WTC11 (cell line): ENCODE results near the gene CTCFL. TPM values are rescaled to one million over a fixed set of nuclear protein-coding genes. Genes with fewer than 3 reads are reported as not detected.

Experiments used
- ATAC-seq: fragments of 200-7000 bp; cut with Tn5 transposase; 2 replicates; pipeline ENCODE4 v1.10.0; 2021; ENCODE audit warnings: mild to moderate bottlenecking, moderate library complexity
- CTCF ChIA-PET: fragments of 300-600 bp; sonication (Branson Sonifier 250); formaldehyde crosslinking; loops from one replicate; lab custom pipeline; 2021; ENCODE audit warnings: antibody characterized with exemption; lab: Charles Lee
- POLR2A ChIA-PET: fragments of 350-600 bp; sonication (Branson Sonifier 250); formaldehyde crosslinking; loops from one replicate; lab custom pipeline; 2021; ENCODE audit warnings: antibody characterized with exemption; lab: Charles Lee
- DNase-seq: peaks from one replicate; pipeline ENCODE4 v3.0.0; 2021; ENCODE audit warnings: low spot score
- H3K27ac Mint-ChIP-seq: 2 replicates; pipeline ENCODE4 v1.8.0; 2021; ENCODE audit warnings: mixed read lengths
- H3K27me3 Mint-ChIP-seq: 2 replicates; pipeline ENCODE4 v1.8.0; 2021; ENCODE audit warnings: low read depth, mild to moderate bottlenecking, moderate library complexity, mixed read lengths
- H3K36me3 Mint-ChIP-seq: 2 replicates; pipeline ENCODE4 v1.8.0; 2021; ENCODE audit warnings: mixed read lengths
- H3K4me1 Mint-ChIP-seq: 2 replicates; pipeline ENCODE4 v1.8.0; 2022; ENCODE audit warnings: mixed read lengths
- H3K4me3 Mint-ChIP-seq: 2 replicates; pipeline ENCODE4 v1.8.0; 2021; ENCODE audit warnings: mild to moderate bottlenecking, moderate library complexity, mixed read lengths
- H3K9me3 Mint-ChIP-seq: 2 replicates; pipeline ENCODE4 v1.8.0; 2021; ENCODE audit warnings: mixed read lengths
- CREB1 ChIP-seq: sonication (generic); formaldehyde crosslinking; IDR thresholded peaks from 2 replicates; pipeline ENCODE4 v1.8.0; 2023; ENCODE audit warnings: mild to moderate bottlenecking, missing genetic modification reagents
- ELF4 ChIP-seq: sonication (generic); formaldehyde crosslinking; IDR thresholded peaks from 2 replicates; pipeline ENCODE4 v1.8.1; 2022; ENCODE audit warnings: low read depth, mild to moderate bottlenecking, moderate library complexity, missing genetic modification reagents
- FOXJ3 ChIP-seq: sonication (generic); formaldehyde crosslinking; IDR thresholded peaks from 2 replicates; pipeline ENCODE4 v1.9.0; 2021; ENCODE audit warnings: missing genetic modification reagents, mild to moderate bottlenecking, borderline replicate concordance
- GRHL2 ChIP-seq: fragments of 250-450 bp; sonication (Bioruptor Pico); IDR thresholded peaks from 2 replicates; pipeline ENCODE4 v1.8.0; 2022; ENCODE audit warnings: mild to moderate bottlenecking, moderate library complexity; ENCODE audit not compliant: insufficient replicate concordance, severe bottlenecking
- HMGA2 ChIP-seq: fragments of 250-450 bp; sonication (Bioruptor Pico); IDR thresholded peaks from 2 replicates; pipeline ENCODE4 v1.4.0; 2021; ENCODE audit warnings: mild to moderate bottlenecking, moderate library complexity
- HMGXB4 ChIP-seq: sonication (generic); formaldehyde crosslinking; IDR thresholded peaks from 2 replicates; pipeline ENCODE4 v1.8.1; 2023; ENCODE audit warnings: mild to moderate bottlenecking, moderate library complexity, missing genetic modification reagents
- IRF2 ChIP-seq: sonication (generic); formaldehyde crosslinking; IDR thresholded peaks from 2 replicates; pipeline ENCODE4 v1.8.0; 2022; ENCODE audit warnings: low read depth, missing genetic modification reagents, borderline replicate concordance
- JUN ChIP-seq: sonication (generic); formaldehyde crosslinking; IDR thresholded peaks from 2 replicates; pipeline ENCODE4 v1.8.0; 2023; ENCODE audit warnings: mild to moderate bottlenecking, missing genetic modification reagents
- MAX ChIP-seq: sonication (generic); formaldehyde crosslinking; IDR thresholded peaks from 2 replicates; pipeline ENCODE4 v1.8.0; 2022; ENCODE audit warnings: mild to moderate bottlenecking, missing genetic modification reagents
- MLX ChIP-seq: sonication (generic); formaldehyde crosslinking; IDR thresholded peaks from 2 replicates; pipeline ENCODE4 v1.8.1; 2023; ENCODE audit warnings: mild to moderate bottlenecking, missing genetic modification reagents, moderate library complexity
- PREB ChIP-seq: sonication (generic); formaldehyde crosslinking; IDR thresholded peaks from 2 replicates; pipeline ENCODE4 v1.8.1; 2022; ENCODE audit warnings: mild to moderate bottlenecking, missing genetic modification reagents, moderate library complexity, borderline replicate concordance
- RORB ChIP-seq: fragments of 250-450 bp; sonication (Bioruptor Pico); IDR thresholded peaks from 2 replicates; pipeline ENCODE4 v1.9.0; 2021; ENCODE audit warnings: mild to moderate bottlenecking
- TCF7 ChIP-seq: sonication (generic); formaldehyde crosslinking; IDR thresholded peaks from 2 replicates; pipeline ENCODE4 v1.8.0; 2022; ENCODE audit warnings: mild to moderate bottlenecking, low read depth, missing genetic modification reagents, moderate library complexity
- USF1 ChIP-seq: sonication (generic); formaldehyde crosslinking; IDR thresholded peaks from 2 replicates; pipeline ENCODE4 v1.8.0; 2022; ENCODE audit warnings: mild to moderate bottlenecking, missing genetic modification reagents
- ZBTB21 ChIP-seq: sonication (generic); formaldehyde crosslinking; IDR thresholded peaks from 2 replicates; pipeline ENCODE4 v1.8.1; 2023; ENCODE audit warnings: mild to moderate bottlenecking, missing genetic modification reagents, borderline replicate concordance
- ZBTB43 ChIP-seq: sonication (generic); formaldehyde crosslinking; IDR thresholded peaks from 2 replicates; pipeline ENCODE4 v1.8.1; 2023; ENCODE audit warnings: mild to moderate bottlenecking, missing genetic modification reagents
- ZNF121 ChIP-seq: sonication (generic); formaldehyde crosslinking; IDR thresholded peaks from 2 replicates; pipeline ENCODE4 v1.8.0; 2023; ENCODE audit warnings: missing genetic modification reagents
- ZNF416 ChIP-seq: fragments of 250-450 bp; sonication (Bioruptor Pico); IDR thresholded peaks from 2 replicates; pipeline ENCODE4 v1.9.0; 2021; ENCODE audit warnings: mild to moderate bottlenecking, inconsistent platforms
- total RNA-seq: library from RNA; stranded (reverse); gene quantifications from 3 replicates; pipeline ENCODE4 v1.2.3, GENCODE V29; 2021

Gene CTCFL
- total RNA-seq, 1 experiment from 2014 or later: 0.70 TPM

GRCh38 chr20:57570145-57570850 is 45.4 kb upstream of the CTCFL start:
- CTCF ChIA-PET: interaction anchor here (1.0 kb wide), 1 partner anchor 43 kb away, joined by 4 read pairs; no protein-coding TSS in a partner anchor
- H3K4me1 Mint-ChIP-seq: peaks cover 33% of the 10 kb centered on the region
- peaks cover 4% of the 10 kb centered on the region for H3K27me3 Mint-ChIP-seq
- TF ChIP-seq ZNF121 (CRISPR knock-in tag): no peak
- no peak for TF ChIP-seq FOXJ3 (CRISPR knock-in tag)
- no peak for TF ChIP-seq RORB (CRISPR knock-in tag)
- TF ChIP-seq PREB (CRISPR knock-in tag): no peak
- TF ChIP-seq CREB1: no peak
- TF ChIP-seq HMGA2 (CRISPR knock-in tag): no peak
- no peak for TF ChIP-seq JUN (CRISPR knock-in tag)
- TF ChIP-seq ZBTB21 (CRISPR knock-in tag): no peak
- TF ChIP-seq GRHL2 (CRISPR knock-in tag): no peak
- TF ChIP-seq IRF2 (CRISPR knock-in tag): no peak
- TF ChIP-seq HMGXB4 (CRISPR knock-in tag): no peak
- no peak for TF ChIP-seq TCF7 (CRISPR knock-in tag)
- no peak for TF ChIP-seq ELF4 (CRISPR knock-in tag)
- H3K27ac Mint-ChIP-seq: no peak overlapping the region; the same call in 1 of the 2 replicates
- no peak for ATAC-seq
- POLR2A ChIA-PET: no interaction called here
- no peaks in the 10 kb centered on the region for H3K36me3 Mint-ChIP-seq
- H3K9me3 Mint-ChIP-seq: no peaks in the 10 kb centered on the region
- no peak overlapping the region for H3K4me3 Mint-ChIP-seq
- no peak for DNase-seq

GRCh38 chr20:57568960-57569359 is 44.0 kb upstream of the CTCFL start:
- peaks cover 28% of the 10 kb centered on the region for H3K4me1 Mint-ChIP-seq
- no peak overlapping the region for H3K27ac Mint-ChIP-seq
- no peak for ATAC-seq
- H3K27me3 Mint-ChIP-seq: peaks cover 4% of the 10 kb centered on the region
- no peaks in the 10 kb centered on the region for H3K9me3 Mint-ChIP-seq
- H3K36me3 Mint-ChIP-seq: no peaks in the 10 kb centered on the region
- TF ChIP-seq MLX (CRISPR knock-in tag) (no peak), MAX (CRISPR knock-in tag) (no peak), ZNF416 (no peak), HMGXB4 (CRISPR knock-in tag) (no peak), ZBTB43 (CRISPR knock-in tag) (no peak), USF1 (no peak)
- CTCF ChIA-PET: interaction anchor here (1.2 kb wide), 1 partner anchor 70 kb away, joined by 4 read pairs; no protein-coding TSS in a partner anchor
- DNase-seq: no peak
- POLR2A ChIA-PET: interaction anchor here (0.6 kb wide), 1 partner anchor 42 kb away, joined by 3 read pairs; no protein-coding TSS in a partner anchor
- no peak overlapping the region for H3K4me3 Mint-ChIP-seq
